Measurements from ENCODE around the gene AK1. TPM values are rescaled to one million over a fixed set of nuclear protein-coding genes. Genes with fewer than 3 reads are reported as not detected.

The AK1 gene
- total and polyA plus RNA-seq, 9 of the 15 experiments (the other 6 are each of a cell fraction or from before 2014, with no cell fraction given): 10.1 to 71.8 (median 39.0) TPM

- TF ChIP-seq ZBTB11 (CRISPR knock-in tag; IDR thresholded peaks at IDR 0.05) (no peak), ILF3 (IDR thresholded peaks at IDR 0.05; ENCODE audit: borderline replicate concordance) (no peak), HNRNPUL1 (IDR thresholded peaks at IDR 0.05; ENCODE audit: low read length) (no peak), PREB (CRISPR knock-in tag; IDR thresholded peaks at IDR 0.05) (no peak), ZBTB8A (IDR thresholded peaks at IDR 0.05; ENCODE audit: partially characterized antibody) (no peak), ZNF175 (CRISPR knock-in tag; IDR thresholded peaks at IDR 0.05; ENCODE audit: low read depth) (no peak), EP300 (IDR thresholded peaks at IDR 0.05; ENCODE audit: low read length) (no peak), CC2D1A (IDR thresholded peaks at IDR 0.05) (no peak), ZBTB9 (CRISPR knock-in tag; IDR thresholded peaks at IDR 0.05) (no peak), MAX (CRISPR knock-in tag; IDR thresholded peaks at IDR 0.05) (peak; percentile 40; the same call in 1 of the 2 replicates), NCOA2 (IDR thresholded peaks at IDR 0.05; ENCODE audit: partially characterized antibody in 2 of 2) (no peak), POLR2G (IDR thresholded peaks at IDR 0.05; ENCODE audit: low read depth, low read length) (no peak), GABPB1 (CRISPR knock-in tag; IDR thresholded peaks at IDR 0.05) (peak; percentile 37; the same call in 1 of the 2 replicates), ID3 (CRISPR knock-in tag; IDR thresholded peaks at IDR 0.05) (no peak), ID3 (tag; IDR thresholded peaks at IDR 0.05) (no peak), RBM14 (IDR thresholded peaks at IDR 0.05; ENCODE audit: borderline replicate concordance, insufficient read depth, low read depth, low read length) (no peak)
Observed at GRCh38 chr9:127898433-127899127, 21.1 kb upstream of the AK1 start (continued).
